Cardiac muscle cell (in vitro differentiated cells and primary cell): ENCODE measurements around the gene PRKCQ. TPM values are rescaled to one million over a fixed set of nuclear protein-coding genes. Genes with fewer than 3 reads are reported as not detected.
A peak's percentile ranks its signal among the peaks of the same experiment; 100 is the strongest.
"Not testable (repeated sequence)": the region's sequence is repeated elsewhere in the genome, so short reads cannot be mapped to it uniquely, and the experiment has no call there.

Experiments
- DNase-seq, 2 donors: peaks; one replicate each; pipeline versions ENCODE4 v3.0.0 to v3.0.0-alpha.2; 2010 to 2017; ENCODE audit warnings: low read depth in 1 of 2, low spot score in 1 of 2
- H3K27ac ChIP-seq: fragments of 200-600 bp; sonication (generic); 2 replicates; pipeline ENCODE4 v1.5.1; 2016
- H3K27me3 ChIP-seq: fragments of 200-600 bp; sonication (generic); 2 replicates; pipeline ENCODE4 v1.6.0; 2016; ENCODE audit warnings: control low read depth
- H3K36me3 ChIP-seq: fragments of 200-600 bp; sonication (generic); 2 replicates; pipeline ENCODE4 v1.5.1; 2016; ENCODE audit warnings: control low read depth
- H3K4me1 ChIP-seq: fragments of 200-600 bp; sonication (generic); 2 replicates; pipeline ENCODE4 v1.8.1; 2017; ENCODE audit warnings: low read depth, mild to moderate bottlenecking, mixed run types
- H3K4me3 ChIP-seq: fragments of 200-600 bp; sonication (generic); 2 replicates; pipeline ENCODE4 v1.5.1; 2016; ENCODE audit warnings: mild to moderate bottlenecking
- H3K9me3 ChIP-seq: fragments of 200-600 bp; sonication (generic); 2 replicates; pipeline ENCODE4 v1.5.1; 2017; ENCODE audit warnings: low read depth, mild to moderate bottlenecking, control low read depth
- CTCF ChIP-seq: IDR thresholded peaks from 2 replicates; pipeline ENCODE4 v1.5.1; 2012; ENCODE audit warnings: low read depth, mild to moderate bottlenecking, low read length
- polyA plus RNA-seq: library from polyadenylated mRNA; unstranded; fragments of >200 nt; fragmentation: Nextera tagmentation; extraction: Ambion mirVana; gene quantifications from 2 replicates; pipeline ENCODE4 v1.2.1, GENCODE V29; 2016
- total RNA-seq: library from RNA; depleted of rRNA; stranded (reverse); fragments of >200 nt; gene quantifications from 2 replicates; pipeline ENCODE4 v1.2.3, GENCODE V29; 2016

The PRKCQ gene
- total and polyA plus RNA-seq, 2 experiments from 2014 or later = 3.7 to 4.1 TPM

- no peak overlapping the region for H3K4me3 ChIP-seq
- H3K27me3 ChIP-seq = peaks cover 21% of the 10 kb centered on the region
- no peaks in the 10 kb centered on the region for H3K9me3 ChIP-seq
- no peak for TF ChIP-seq CTCF
- no peaks in the 10 kb centered on the region for H3K4me1 ChIP-seq
- H3K36me3 ChIP-seq = no peaks in the 10 kb centered on the region
- H3K27ac ChIP-seq = no peak overlapping the region
- no peak for DNase-seq
These were observed 2.2 kb upstream of the PRKCQ start for GRCh38 chr10:6582298-6582697.

DNA sequence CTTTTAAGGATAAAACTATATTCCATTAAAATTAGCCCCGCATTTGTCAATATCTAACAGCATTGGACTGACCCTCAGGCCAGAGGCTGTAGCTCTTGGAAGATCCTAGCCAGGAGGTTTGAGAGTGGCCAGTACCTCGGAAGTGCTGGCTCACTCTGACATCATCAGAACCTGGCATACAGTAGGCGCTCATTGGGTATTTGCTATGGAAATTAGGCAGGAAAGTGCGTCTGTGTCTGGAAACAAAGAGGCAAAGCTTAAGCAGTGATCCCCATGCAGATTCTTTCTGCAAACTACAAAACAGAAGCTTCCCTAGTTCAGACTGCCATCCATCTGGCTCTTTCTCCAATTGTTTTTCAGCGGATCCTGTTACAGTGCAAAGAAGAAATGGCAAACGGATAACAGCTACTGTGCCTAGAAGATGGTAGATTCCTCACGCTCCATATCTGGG, 1.7 kb upstream of the PRKCQ start:
- H3K4me1 ChIP-seq = no peaks in the 10 kb centered on the region
- no peak overlapping the region for H3K4me3 ChIP-seq
- no peaks in the 10 kb centered on the region for H3K36me3 ChIP-seq
- H3K27ac ChIP-seq = no peak overlapping the region
- H3K9me3 ChIP-seq = no peaks in the 10 kb centered on the region
- peaks cover 21% of the 10 kb centered on the region for H3K27me3 ChIP-seq
- no peak for TF ChIP-seq CTCF
- no peak for DNase-seq

- peaks cover 21% of the 10 kb centered on the region for H3K27me3 ChIP-seq
- not testable (repeated sequence) for H3K4me1 ChIP-seq, H3K27ac ChIP-seq, H3K9me3 ChIP-seq, DNase-seq, H3K36me3 ChIP-seq
- peak overlapping the region; percentile 73 for H3K4me3 ChIP-seq
These were observed 1.1 kb upstream of the PRKCQ start for GRCh38 chr10:6581223-6581622.

- peak; percentile 74 to 91 for DNase-seq
- no peaks in the 10 kb centered on the region for H3K36me3 ChIP-seq
- peak overlapping the region; percentile 73 for H3K4me3 ChIP-seq
- H3K9me3 ChIP-seq = no peaks in the 10 kb centered on the region
- peak overlapping the region; percentile 54 for H3K27ac ChIP-seq
- peak; percentile 27 for TF ChIP-seq CTCF
- peaks cover 21% of the 10 kb centered on the region for H3K27me3 ChIP-seq
- no peaks in the 10 kb centered on the region for H3K4me1 ChIP-seq
These were observed 378 bp upstream of the PRKCQ start for GRCh38 chr10:6580279-6581029.

DNA sequence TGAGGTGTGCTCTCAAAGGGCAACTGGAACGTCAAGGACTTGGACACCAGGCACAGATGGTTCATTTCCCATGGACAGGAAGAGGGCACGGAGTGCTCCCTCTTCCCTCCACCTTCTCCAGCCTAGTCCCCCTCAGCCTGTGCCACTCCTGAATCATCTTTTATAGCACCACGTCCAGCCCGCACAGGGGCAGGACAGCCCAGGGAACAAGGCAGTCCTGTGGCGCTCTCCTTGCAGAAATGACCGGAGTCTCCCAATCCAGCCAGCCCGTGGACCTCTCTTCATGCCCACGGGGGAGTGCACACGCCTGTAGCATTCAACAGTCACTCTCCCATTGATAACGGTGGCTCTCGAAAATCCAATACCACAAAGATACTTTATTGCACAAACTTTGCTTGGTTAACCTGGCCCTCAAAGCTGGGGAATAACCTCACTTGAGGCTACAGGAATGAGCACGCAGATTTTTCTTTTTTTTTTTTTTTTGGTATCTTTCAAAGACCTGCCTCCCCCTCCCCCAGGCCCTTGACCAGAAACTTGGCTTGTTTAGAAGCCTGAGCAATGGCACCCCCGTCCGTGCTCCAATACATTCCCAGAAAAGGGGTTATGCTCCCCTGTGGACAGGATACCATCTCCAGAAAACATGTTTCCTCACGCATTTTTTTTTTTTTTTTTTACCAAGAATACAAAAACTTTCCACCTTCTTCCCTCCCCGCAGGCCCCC, 733 bp downstream of the PRKCQ start:
- no peak for TF ChIP-seq CTCF
- Histone ChIP-seq H3K36me3 (no peaks in the 10 kb centered on the region), H3K27me3 (peaks cover 21% of the 10 kb centered on the region), H3K27ac (no peak overlapping the region), H3K4me1 (no peaks in the 10 kb centered on the region), H3K9me3 (no peaks in the 10 kb centered on the region), H3K4me3 (peak overlapping the region; percentile 73)
- DNase-seq = no peak

GRCh38 chr10:6578795-6579182, 1.3 kb downstream of the PRKCQ start:
- no peak for DNase-seq
- H3K4me3 ChIP-seq = no peak overlapping the region
- H3K27ac ChIP-seq = no peak overlapping the region
- H3K4me1 ChIP-seq = no peaks in the 10 kb centered on the region
- H3K9me3 ChIP-seq = no peaks in the 10 kb centered on the region
- no peak for TF ChIP-seq CTCF
- no peaks in the 10 kb centered on the region for H3K36me3 ChIP-seq
- H3K27me3 ChIP-seq = peaks cover 21% of the 10 kb centered on the region
